Measurements from ENCODE around the gene VPS16. TPM values are rescaled to one million over a fixed set of nuclear protein-coding genes. Genes with fewer than 3 reads are reported as not detected.
A peak's percentile ranks its signal among the peaks of the same experiment; 100 is the strongest.

The VPS16 gene
- total and polyA plus RNA-seq, 2 of the 13 experiments (the other 11 are each of a cell fraction or from before 2014, with no cell fraction given), result 34.2 to 35.4 TPM

DNA sequence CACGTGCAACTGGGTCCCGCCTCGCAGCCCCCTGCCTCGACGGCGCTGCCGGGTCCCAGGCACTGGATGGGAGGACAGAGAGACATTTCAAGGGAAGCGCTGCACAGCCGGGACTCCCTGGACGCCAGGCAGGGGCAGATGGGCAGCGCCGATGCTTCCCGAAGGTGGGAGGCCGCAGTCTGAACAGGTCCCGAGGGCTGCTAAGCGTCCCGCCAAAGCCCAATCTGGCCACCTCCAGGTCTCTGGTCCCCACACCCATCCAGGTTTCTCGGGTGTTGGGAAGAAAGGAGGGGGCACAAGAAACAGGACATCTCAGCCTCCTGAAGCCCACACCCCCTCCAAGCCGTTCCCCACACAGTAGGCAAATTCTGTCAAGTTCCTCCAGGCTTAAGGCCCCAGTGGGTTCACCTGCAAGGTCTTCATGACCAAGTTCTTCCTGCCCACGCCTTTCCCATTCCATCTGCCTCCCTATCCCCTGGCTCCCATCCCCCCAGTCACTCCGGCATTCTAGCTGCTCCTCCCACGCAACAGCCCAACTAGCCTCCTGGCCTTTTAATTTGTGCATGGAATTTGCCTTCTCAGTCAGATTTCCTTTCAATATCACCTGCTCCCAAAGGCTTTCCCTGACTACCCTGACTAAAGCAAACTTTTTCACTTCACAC lies 34.7 kb upstream of the VPS16 start:
- intact Hi-C loops (cut with micrococcal nuclease; ENCODE audit: unreplicated experiment) (no loop called here), in situ Hi-C loops (cut with HindIII; ENCODE audit: extremely low pct_ligation_motif_present, low pct_unique_long_range_greater_than_20kb) (no loop called here)
- DNase-seq (ENCODE audit: low spot score) (no peak), ATAC-seq (peak; percentile 9; the same call in 2 of the 3 replicates), FAIRE-seq (peak; percentile 37)
- no TSS peak for BruUV-seq (replicated peaks)
- Histone ChIP-seq H2AFZ (ENCODE audit: low read length) (no peak overlapping the region), H3K4me1 (ENCODE audit: insufficient read depth, low read length) (peaks cover 15% of the 10 kb centered on the region), H3K79me2 (ENCODE audit: insufficient read depth, low read length) (no peaks in the 10 kb centered on the region), H3K4me2 (ENCODE audit: low read depth, low read length) (no peak overlapping the region), H3K27me3 (ENCODE audit: control insufficient read depth in 1 of 2, insufficient read depth in 2 of 2, low read length in 2 of 2) (peaks cover 4 to 72% of the 10 kb centered on the region in 2 experiments; a peak in 4 of 5 replicates), H3K9ac (ENCODE audit: insufficient read depth, low read depth, low read length) (no peak overlapping the region), H4K20me1 (ENCODE audit: insufficient read depth, low read length) (no peaks in the 10 kb centered on the region), H3K4me3 (replicated peaks in 1 of 3; ENCODE audit: insufficient read depth in 1 of 3, low read depth in 2 of 3, low read length in 3 of 3) (no peak overlapping the region), H3K36me3 (replicated peaks in 1 of 2; ENCODE audit: control insufficient read depth in 1 of 2, insufficient read depth in 2 of 2, low read length in 2 of 2) (no peaks in the 10 kb centered on the region), H3K27ac (ENCODE audit: extremely low read length, insufficient read depth, low read length) (no peak overlapping the region), H3K9me3 (ENCODE audit: low read length) (no peaks in the 10 kb centered on the region)
- ChIA-PET POLR2A (no interaction called here), CTCF (ENCODE audit: low intra/inter-chr PET ratio, low total read pairs) (no interaction called here)
- TF ChIP-seq ZNF274 (CRISPR knock-in tag; IDR thresholded peaks at IDR 0.05) (no peak), HMG20A (CRISPR knock-in tag; IDR thresholded peaks at IDR 0.05; ENCODE audit: borderline replicate concordance) (no peak), RFX1 (IDR thresholded peaks at IDR 0.05) (no peak), KMT2B (CRISPR knock-in tag; IDR thresholded peaks at IDR 0.05) (no peak), ZNF44 (CRISPR knock-in tag; IDR thresholded peaks at IDR 0.05) (no peak), SPEN (CRISPR knock-in tag; IDR thresholded peaks at IDR 0.05; ENCODE audit: low read depth) (no peak), ZNF331 (CRISPR knock-in tag; IDR thresholded peaks at IDR 0.05) (no peak), ZNF761 (CRISPR knock-in tag; conservative IDR thresholded peaks at IDR 0.05) (no peak), NFYB (CRISPR knock-in tag; IDR thresholded peaks at IDR 0.05) (no peak), DNMT1 (CRISPR knock-in tag; IDR thresholded peaks at IDR 0.05) (no peak)
- TF ChIP-seq, protein P1, sequence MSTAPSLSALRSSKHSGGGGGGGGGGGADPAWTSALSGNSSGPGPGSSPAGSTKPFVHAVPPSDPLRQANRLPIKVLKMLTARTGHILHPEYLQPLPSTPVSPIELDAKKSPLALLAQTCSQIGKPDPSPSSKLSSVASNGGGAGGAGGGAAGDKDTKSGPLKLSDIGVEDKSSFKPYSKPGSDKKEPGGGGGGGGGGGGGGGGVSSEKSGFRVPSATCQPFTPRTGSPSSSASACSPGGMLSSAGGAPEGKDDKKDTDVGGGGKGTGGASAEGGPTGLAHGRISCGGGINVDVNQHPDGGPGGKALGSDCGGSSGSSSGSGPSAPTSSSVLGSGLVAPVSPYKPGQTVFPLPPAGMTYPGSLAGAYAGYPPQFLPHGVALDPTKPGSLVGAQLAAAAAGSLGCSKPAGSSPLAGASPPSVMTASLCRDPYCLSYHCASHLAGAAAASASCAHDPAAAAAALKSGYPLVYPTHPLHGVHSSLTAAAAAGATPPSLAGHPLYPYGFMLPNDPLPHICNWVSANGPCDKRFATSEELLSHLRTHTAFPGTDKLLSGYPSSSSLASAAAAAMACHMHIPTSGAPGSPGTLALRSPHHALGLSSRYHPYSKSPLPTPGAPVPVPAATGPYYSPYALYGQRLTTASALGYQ (CRISPR knock-in tag; IDR thresholded peaks at IDR 0.05), result no peak
- TF ChIP-seq, protein P2, sequence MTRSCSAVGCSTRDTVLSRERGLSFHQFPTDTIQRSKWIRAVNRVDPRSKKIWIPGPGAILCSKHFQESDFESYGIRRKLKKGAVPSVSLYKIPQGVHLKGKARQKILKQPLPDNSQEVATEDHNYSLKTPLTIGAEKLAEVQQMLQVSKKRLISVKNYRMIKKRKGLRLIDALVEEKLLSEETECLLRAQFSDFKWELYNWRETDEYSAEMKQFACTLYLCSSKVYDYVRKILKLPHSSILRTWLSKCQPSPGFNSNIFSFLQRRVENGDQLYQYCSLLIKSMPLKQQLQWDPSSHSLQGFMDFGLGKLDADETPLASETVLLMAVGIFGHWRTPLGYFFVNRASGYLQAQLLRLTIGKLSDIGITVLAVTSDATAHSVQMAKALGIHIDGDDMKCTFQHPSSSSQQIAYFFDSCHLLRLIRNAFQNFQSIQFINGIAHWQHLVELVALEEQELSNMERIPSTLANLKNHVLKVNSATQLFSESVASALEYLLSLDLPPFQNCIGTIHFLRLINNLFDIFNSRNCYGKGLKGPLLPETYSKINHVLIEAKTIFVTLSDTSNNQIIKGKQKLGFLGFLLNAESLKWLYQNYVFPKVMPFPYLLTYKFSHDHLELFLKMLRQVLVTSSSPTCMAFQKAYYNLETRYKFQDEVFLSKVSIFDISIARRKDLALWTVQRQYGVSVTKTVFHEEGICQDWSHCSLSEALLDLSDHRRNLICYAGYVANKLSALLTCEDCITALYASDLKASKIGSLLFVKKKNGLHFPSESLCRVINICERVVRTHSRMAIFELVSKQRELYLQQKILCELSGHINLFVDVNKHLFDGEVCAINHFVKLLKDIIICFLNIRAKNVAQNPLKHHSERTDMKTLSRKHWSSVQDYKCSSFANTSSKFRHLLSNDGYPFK (CRISPR knock-in tag; IDR thresholded peaks at IDR 0.05; ENCODE audit: borderline replicate concordance), result no peak
- 45% methylated on average over 13 of the region's 22 CpGs for WGBS (ENCODE audit: low lambda C conversion rate)

Measured in HepG2 (cell line).